NCI-H82 treated with DMSO at 0.1 percent for 48 hours (cell line): ENCODE data around the gene FMNL2.

ENCODE experiments used
- DNase-seq: peaks from one replicate; lab custom pipeline; 2025; ENCODE audit not compliant: unreplicated experiment; lab: John Stamatoyannopoulos, UW

Gene FMNL2

GRCh38 chr2:152337511-152337903, 2.5 kb downstream of the FMNL2 start:
- DNase-seq = no peak

DNA sequence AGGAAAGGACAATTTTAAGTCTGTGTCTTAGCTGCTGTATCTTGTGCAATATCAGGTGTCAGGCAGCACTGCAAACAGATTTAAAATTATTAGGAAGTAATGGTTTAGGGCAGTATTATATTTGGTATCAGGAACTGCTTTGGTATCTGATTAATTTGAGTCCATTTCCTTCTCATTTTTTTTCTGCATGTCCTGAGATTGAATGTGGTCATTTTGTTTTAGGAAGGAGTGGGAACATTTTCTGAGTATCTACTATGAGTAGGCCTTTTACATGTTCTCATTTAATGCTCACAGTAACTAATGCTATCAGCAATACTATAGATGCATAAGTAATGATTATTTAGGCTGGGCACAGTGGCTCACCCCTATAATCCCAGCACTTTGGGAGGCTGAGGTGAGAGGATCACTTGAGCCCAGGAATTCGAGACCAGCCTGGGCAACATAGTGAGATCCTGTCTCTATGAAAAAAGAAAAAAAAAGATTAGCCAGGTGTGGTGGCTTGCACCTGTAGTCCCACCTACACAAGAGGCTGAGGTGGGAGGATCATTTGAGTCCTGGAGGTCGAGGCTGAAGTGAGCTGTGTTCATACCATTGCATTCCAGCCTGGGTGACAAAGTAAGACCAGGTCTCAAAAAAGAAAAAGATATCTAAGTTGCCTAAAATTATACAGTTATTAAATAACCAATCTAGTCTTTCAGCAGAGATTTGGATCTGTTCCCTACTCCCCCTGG, 4.7 kb downstream of the FMNL2 start:
- DNase-seq = no peak

DNA sequence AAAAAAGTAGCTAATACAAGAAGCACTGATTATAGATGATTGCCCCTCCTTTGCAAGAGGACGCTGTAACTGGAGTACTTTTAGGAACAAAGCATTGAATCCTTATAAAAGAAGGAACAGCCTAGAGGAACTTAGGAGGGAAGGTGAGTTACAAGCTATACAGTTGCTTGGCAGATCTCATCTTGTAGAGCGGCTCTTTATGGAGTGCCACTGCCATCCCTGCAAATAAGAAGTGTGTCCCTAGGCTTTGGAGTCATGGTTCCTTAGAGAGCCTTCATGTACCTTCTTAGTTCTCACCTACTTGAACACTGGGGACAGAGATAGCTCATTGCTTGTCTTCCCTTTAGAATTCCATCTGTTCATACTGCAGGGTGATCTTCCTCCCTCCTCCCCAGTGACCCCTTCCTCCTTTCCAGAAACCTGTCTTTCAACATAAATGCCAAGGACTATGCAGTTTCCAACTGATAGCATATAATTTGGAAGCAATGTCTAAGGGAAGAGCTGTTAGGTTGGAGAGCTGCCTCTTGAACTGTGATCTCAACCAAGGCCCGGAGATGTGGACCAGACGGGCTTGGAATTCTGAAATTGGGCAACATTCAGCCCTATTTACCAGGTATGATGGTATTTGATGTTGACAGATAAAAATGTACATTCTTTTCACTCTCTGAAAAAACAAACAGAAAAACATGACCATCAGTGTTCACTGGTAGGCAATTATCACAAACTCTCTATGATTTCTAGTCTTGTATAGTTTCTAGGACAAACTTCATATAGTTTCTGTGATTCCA, 7.5 kb downstream of the FMNL2 start:
- no peak for DNase-seq

DNA sequence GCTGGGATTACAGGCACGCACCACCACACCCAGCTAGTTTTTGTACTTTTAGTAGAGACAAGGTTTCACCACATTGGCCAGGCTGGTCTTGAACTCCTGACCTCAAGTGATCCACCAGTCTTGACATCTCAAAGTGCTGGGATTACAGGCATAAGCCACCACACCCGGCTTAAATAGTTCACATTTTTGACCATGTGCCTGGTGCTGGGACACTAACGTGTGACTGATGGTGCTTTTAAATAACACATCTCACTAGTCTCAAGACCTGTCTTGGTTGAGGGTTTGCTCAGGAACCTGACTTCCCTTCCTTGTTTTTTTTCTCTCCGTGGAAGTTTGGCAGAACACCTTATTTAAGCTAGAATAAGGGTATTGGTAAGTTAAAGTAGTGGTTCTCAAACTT, 8.5 kb downstream of the FMNL2 start:
- no peak for DNase-seq

DNA sequence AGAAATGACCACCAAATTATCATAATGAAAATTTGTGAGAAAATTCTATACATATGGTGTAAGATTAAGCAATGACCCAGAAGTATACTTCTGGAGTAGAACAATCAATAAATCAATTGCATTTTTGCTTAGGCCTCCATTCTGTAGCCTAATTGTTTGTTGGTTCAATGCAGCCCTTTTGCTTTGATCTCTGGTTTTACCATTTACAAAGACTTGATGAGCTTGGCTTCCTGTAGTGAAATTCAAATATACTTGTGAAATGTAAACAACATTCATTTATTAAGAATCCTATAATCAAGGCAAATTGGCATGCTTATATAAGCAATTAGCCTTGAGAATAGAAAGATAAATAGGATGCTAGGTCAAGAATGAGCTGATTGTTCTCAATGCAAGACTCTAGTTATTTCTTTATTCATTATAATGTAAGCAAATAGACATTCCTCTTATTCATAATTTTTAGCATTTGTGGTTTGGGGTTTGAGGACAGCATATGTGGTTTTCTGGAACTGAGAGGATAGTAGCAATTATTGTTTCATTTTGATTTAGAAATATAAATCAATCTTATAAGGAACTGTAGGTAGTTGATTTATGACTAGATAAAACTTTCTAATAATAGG, 9.7 kb downstream of the FMNL2 start:
- DNase-seq = no peak

GRCh38 chr2:152347076-152347475, 12.1 kb downstream of the FMNL2 start:
- DNase-seq = no peak

DNA sequence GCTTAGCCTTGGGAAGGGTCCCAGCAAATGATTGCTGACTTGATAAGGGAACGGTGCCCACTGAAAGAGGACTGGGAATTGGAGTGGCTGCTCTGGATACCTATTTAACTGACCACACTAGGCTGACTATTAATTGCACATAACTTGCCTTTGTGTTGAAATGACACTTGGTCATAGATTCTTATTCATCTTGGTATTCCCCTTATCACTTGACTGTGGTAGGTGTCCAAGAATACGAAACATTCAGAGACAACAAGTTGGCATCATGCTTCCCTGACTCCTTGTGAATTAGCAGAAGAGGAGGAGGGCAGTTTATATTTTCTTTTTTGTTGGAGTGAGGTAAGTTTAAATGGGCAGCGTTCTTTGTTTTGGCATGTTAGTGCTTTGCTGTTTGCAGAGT, 13.4 kb downstream of the FMNL2 start:
- DNase-seq = no peak

DNA sequence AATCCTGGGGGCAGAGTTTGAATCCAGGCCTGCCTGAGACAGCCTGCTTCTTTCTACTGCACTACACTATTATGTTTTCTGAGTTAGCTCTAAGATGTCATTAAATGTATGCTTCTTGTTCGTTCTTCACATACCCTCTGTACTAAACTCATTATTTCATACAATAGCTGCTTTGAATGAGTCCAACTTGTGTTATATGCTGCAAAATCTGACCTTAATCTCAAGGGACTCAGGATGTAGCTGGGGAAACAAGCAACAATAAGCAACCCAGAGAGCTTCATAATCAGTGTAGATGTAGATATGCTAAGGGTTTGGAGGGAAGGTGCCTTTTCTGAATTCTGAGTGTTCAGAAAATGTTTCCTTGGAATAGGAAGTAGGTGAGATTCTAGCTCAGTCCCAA, 14.4 kb downstream of the FMNL2 start:
- DNase-seq = no peak

GRCh38 chr2:152350155-152350679, 15.2 kb downstream of the FMNL2 start:
- DNase-seq = no peak

GRCh38 chr2:152352616-152353015, 17.6 kb downstream of the FMNL2 start:
- DNase-seq = no peak

DNA sequence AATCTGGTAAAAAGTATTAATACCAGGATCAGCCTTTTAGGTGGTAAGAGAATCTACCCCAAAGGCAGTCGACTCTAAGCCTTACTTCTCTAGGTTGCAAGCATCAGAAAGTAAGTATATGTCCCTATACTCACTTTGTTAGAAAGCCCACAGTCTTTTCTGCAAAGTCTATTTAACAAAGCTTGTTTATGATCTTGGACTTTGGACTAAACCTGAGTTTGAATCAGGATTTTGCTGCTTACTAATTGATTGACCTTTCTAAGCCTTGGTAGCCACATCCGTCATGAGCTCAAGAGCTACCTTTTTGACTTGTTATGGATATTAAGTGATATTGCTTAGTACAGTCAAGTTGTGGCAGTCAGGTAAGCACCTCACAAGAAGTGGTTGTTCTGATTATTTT, 18.4 kb downstream of the FMNL2 start:
- DNase-seq = no peak

GRCh38 chr2:152354069-152354755, 19.2 kb downstream of the FMNL2 start:
- no peak for DNase-seq

GRCh38 chr2:152354909-152355308, 19.9 kb downstream of the FMNL2 start:
- no peak for DNase-seq

- no peak for DNase-seq
Measured at GRCh38 chr2:152355409-152355831, 20.4 kb downstream of the FMNL2 start.

DNA sequence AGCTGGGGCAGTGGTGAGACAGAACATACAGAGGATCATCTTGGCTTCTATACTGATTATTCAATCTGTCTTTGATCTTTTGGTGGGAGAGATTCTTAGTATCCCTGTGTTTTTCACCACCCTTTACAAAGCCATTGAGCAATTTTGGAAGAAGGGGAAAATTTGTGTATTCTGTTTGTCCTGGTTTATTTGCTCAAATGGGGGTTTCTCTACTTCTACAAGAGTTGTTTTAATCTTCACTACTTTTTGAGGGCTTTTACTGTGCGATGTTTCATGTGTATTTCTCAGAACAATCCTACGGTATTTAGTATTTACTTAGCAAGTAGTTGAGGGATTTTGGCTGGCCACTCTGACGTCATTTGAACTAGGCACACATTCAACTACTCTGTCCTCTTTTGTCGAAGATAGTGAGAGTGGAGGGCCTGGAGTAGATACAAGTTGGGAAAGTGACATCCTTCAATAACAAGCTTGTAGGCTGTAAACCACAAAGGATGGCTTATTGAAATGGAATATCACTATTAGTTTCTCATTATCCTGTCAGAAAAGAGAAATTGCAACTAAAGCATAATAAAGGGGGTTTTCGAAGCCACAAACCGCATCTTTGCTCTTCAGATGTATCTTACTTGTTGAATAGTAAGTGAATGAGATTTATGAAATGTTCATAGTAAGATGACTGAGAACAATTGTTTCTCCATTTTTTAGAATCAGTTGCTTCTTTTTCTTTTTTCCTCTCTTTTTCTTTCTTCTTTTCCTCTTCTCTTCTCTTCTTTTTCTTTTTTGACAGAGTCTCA, 24.8 kb downstream of the FMNL2 start:
- no peak for DNase-seq

DNA sequence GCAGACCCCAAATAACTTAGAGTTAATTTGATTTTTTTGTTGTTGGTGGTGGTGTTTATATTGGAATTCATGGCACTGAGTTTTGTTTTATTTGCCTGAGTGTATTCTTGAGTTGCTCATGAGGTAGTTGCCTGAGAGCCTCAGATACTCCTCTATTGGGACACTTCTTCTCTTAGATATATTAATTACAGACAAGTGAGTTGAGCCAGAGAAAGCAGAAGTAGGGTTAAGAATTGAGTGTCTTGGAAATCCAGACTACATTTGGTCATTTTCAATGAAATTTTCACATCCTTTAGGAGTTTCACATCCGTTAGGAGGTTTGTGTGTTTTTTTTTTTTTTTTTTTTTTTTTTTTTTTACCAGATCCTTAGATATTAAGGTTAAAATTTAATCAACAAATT, 29.0 kb downstream of the FMNL2 start:
- no peak for DNase-seq

GRCh38 chr2:152367547-152368390, 32.8 kb downstream of the FMNL2 start:
- no peak for DNase-seq

DNA sequence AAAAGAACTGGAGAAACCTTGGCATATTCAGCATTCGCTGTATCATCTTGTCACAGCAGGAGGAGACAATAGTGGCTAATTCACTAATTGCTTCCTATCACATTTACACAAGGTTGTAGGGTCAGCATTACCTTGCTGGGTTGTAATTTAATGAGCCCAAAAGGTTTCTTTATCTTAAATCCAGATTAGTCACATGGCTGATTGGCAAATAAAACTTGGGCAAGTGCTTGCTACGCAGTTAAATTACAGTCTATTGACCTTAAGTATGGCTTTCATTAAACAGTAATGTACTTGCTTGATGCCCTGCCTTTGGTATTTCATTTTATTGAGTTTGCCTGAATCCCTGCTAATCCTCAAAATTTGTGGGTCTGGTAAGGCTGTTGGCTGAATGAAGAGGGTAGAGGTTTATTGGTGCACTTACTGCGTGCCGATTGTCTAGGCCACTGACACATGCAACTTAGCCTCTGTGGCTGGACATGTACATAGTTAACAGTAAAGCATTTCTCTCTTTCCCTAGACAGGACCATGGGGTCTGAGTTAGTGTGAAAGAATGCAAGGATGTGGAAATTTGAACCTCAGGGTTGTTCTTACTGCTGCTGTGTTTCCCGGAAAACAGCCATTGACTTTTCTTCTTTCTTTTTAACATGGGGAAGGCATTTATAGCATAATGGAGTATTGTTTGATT, 34.3 kb downstream of the FMNL2 start:
- no peak for DNase-seq

DNA sequence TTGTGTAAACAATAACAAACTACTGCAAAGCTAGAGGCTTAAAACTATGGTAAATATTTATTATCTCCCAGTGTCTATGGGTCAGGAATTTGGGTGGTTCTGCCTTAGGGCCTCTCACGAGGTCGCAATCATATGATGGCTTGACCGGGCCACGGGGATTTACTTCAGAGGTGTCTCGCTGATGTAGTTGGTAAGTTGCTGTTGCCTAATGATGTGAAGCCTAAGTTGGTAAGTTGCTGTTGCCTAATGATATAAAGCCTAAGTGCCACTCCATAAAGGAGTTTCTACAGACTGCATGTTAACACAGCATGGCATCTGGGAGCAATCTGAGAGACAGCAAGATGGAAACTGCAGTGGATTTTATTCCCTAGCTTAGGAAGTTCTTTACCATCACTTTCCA, 35.8 kb downstream of the FMNL2 start:
- DNase-seq = no peak
